Vagina (tissue), 2 donors: ENCODE data around the gene SHISA5. TPM values are rescaled to one million over a fixed set of nuclear protein-coding genes. Genes with fewer than 3 reads are reported as not detected.
"Not testable (repeated sequence)": the region's sequence is repeated elsewhere in the genome, so short reads cannot be mapped to it uniquely, and the experiment has no call there.

Source experiments
- DNase-seq, 2 donors: peaks; one replicate each; pipeline ENCODE4 v3.0.0-alpha.2; 2017; ENCODE audit errors: extremely low spot score in 2 of 2
- H3K27ac ChIP-seq: fragments of 200-600 bp; sonication (generic); one replicate; pipeline ENCODE4 v1.5.1; 2019
- H3K27me3 ChIP-seq: fragments of 200-600 bp; sonication (generic); one replicate; pipeline ENCODE4 v1.5.1; 2019
- H3K36me3 ChIP-seq, 2 donors: fragments of 200-600 bp; sonication (generic); one replicate each; pipeline ENCODE4 v1.5.1; 2017 to 2019
- H3K4me1 ChIP-seq: fragments of 200-600 bp; sonication (generic); one replicate; pipeline ENCODE4 v1.5.1; 2019
- H3K4me3 ChIP-seq, 2 donors: fragments of 200-600 bp; sonication (generic); 1 replicate in 1 of 2; 2 replicates in 1 of 2; pipeline ENCODE4 v1.5.1; 2016 to 2019
- H3K9me3 ChIP-seq: fragments of 200-600 bp; sonication (generic); one replicate; pipeline ENCODE4 v1.5.1; 2019
- CTCF ChIP-seq, 3 experiments: fragments of 450-650 bp in 2 of 3; fragments of 200-600 bp in 1 of 3; sonication (generic) in 1 of 3; IDR thresholded peaks; one replicate each; pipeline ENCODE4 v1.5.1; 2017 to 2019; ENCODE audit warnings: antibody characterized with exemption in 3 of 3, mild to moderate bottlenecking in 2 of 3, moderate library complexity in 2 of 3
- POLR2A ChIP-seq, 2 donors: fragments of 450-650 bp; IDR thresholded peaks; one replicate each; pipeline ENCODE4 v1.6.1; 2017; ENCODE audit warnings: antibody characterized with exemption in 2 of 2, mild to moderate bottlenecking in 2 of 2, moderate library complexity in 2 of 2
- POLR2AphosphoS5 ChIP-seq, 2 donors: sonication (generic); formaldehyde crosslinking; IDR thresholded peaks; one replicate each; pipeline ENCODE4 v1.9.0; 2017; ENCODE audit warnings: antibody characterized with exemption in 2 of 2, mild to moderate bottlenecking in 2 of 2, low read depth in 1 of 2; ENCODE audit not compliant: insufficient read depth in 1 of 2
- intact Hi-C: fragments of 100-400 bp; cut with DNase I; formaldehyde crosslinking; loops from one replicate; pipeline ENCODE4 v1.15.1; 2023
- total RNA-seq: library from RNA; depleted of rRNA; stranded (reverse); fragments of >200 nt; gene quantifications from one replicate; pipeline ENCODE4 v1.2.3, GENCODE V29; 2016

SHISA5 gene
- total RNA-seq, 1 donor from 2014 or later: 133 TPM

GRCh38 chr3:48532977-48533337 is 29.0 kb upstream of the SHISA5 start:
- H3K27ac ChIP-seq: no peak overlapping the region
- intact Hi-C loops: no loop called here
- H3K4me1 ChIP-seq: no peaks in the 10 kb centered on the region
- no peak overlapping the region for H3K4me3 ChIP-seq
- H3K36me3 ChIP-seq: no peaks in the 10 kb centered on the region
- DNase-seq: no peak
- no peaks in the 10 kb centered on the region for H3K9me3 ChIP-seq
- H3K27me3 ChIP-seq: no peaks in the 10 kb centered on the region
- no peak for TF ChIP-seq POLR2A (IDR thresholded peaks at IDR 0.05)
- TF ChIP-seq CTCF (IDR thresholded peaks at IDR 0.05): no peak
- no peak for TF ChIP-seq POLR2AphosphoS5 (IDR thresholded peaks at IDR 0.05; ENCODE audit: insufficient read depth in 1 of 2, low read depth in 1 of 2)

GRCh38 chr3:48532271-48532976 is 28.4 kb upstream of the SHISA5 start:
- TF ChIP-seq POLR2AphosphoS5 (IDR thresholded peaks at IDR 0.05; ENCODE audit: insufficient read depth in 1 of 2, low read depth in 1 of 2): no peak
- no peak for TF ChIP-seq CTCF (IDR thresholded peaks at IDR 0.05)
- no peak for TF ChIP-seq POLR2A (IDR thresholded peaks at IDR 0.05)
- Histone ChIP-seq H3K27ac (no peak overlapping the region), H3K9me3 (no peaks in the 10 kb centered on the region), H3K4me3 (no peak overlapping the region), H3K36me3 (no peaks in the 10 kb centered on the region), H3K4me1 (no peaks in the 10 kb centered on the region), H3K27me3 (no peaks in the 10 kb centered on the region)
- intact Hi-C loops: no loop called here
- no peak for DNase-seq

GRCh38 chr3:48530701-48531100 is 26.7 kb upstream of the SHISA5 start:
- H3K36me3 ChIP-seq, H3K27ac ChIP-seq, intact Hi-C loops, DNase-seq, H3K9me3 ChIP-seq, H3K4me1 ChIP-seq, H3K27me3 ChIP-seq, H3K4me3 ChIP-seq: not testable (repeated sequence)

GRCh38 chr3:48528754-48529153 is 24.8 kb upstream of the SHISA5 start:
- TF ChIP-seq POLR2AphosphoS5 (IDR thresholded peaks at IDR 0.05; ENCODE audit: insufficient read depth in 1 of 2, low read depth in 1 of 2): no peak
- no peak for TF ChIP-seq POLR2A (IDR thresholded peaks at IDR 0.05)
- no peak for DNase-seq
- intact Hi-C loops: no loop called here
- H3K27me3 ChIP-seq: no peaks in the 10 kb centered on the region
- no peaks in the 10 kb centered on the region for H3K4me1 ChIP-seq
- no peak overlapping the region for H3K4me3 ChIP-seq
- no peaks in the 10 kb centered on the region for H3K36me3 ChIP-seq
- no peak overlapping the region for H3K27ac ChIP-seq
- no peaks in the 10 kb centered on the region for H3K9me3 ChIP-seq

GRCh38 chr3:48528048-48528447 is 24.1 kb upstream of the SHISA5 start:
- Histone ChIP-seq H3K27ac (no peak overlapping the region), H3K4me1 (no peaks in the 10 kb centered on the region), H3K4me3 (no peak overlapping the region), H3K36me3 (no peaks in the 10 kb centered on the region), H3K9me3 (no peaks in the 10 kb centered on the region), H3K27me3 (no peaks in the 10 kb centered on the region)
- intact Hi-C loops: no loop called here
- no peak for DNase-seq
- TF ChIP-seq POLR2AphosphoS5 (IDR thresholded peaks at IDR 0.05; ENCODE audit: insufficient read depth in 1 of 2, low read depth in 1 of 2) (no peak), CTCF (IDR thresholded peaks at IDR 0.05) (no peak), POLR2A (IDR thresholded peaks at IDR 0.05) (no peak)

GRCh38 chr3:48524970-48525369 is 21.0 kb upstream of the SHISA5 start:
- no peaks in the 10 kb centered on the region for H3K27me3 ChIP-seq
- H3K4me3 ChIP-seq: no peak overlapping the region
- no peaks in the 10 kb centered on the region for H3K9me3 ChIP-seq
- no peaks in the 10 kb centered on the region for H3K4me1 ChIP-seq
- TF ChIP-seq CTCF (IDR thresholded peaks at IDR 0.05): no peak
- TF ChIP-seq POLR2AphosphoS5 (IDR thresholded peaks at IDR 0.05; ENCODE audit: insufficient read depth in 1 of 2, low read depth in 1 of 2): no peak
- no peak for TF ChIP-seq POLR2A (IDR thresholded peaks at IDR 0.05)
- no peaks in the 10 kb centered on the region for H3K36me3 ChIP-seq
- no peak for DNase-seq
- intact Hi-C loops: loop anchor here (5.0 kb wide), 1 partner anchor 1862 kb away; no protein-coding TSS in a partner anchor
- H3K27ac ChIP-seq: no peak overlapping the region
